ENCODE measurements around the gene SPPL3. TPM values are rescaled to one million over a fixed set of nuclear protein-coding genes. Genes with fewer than 3 reads are reported as not detected.

Gene SPPL3
- total RNA-seq, 1 donor from 2014 or later: 56.8 TPM

DNA sequence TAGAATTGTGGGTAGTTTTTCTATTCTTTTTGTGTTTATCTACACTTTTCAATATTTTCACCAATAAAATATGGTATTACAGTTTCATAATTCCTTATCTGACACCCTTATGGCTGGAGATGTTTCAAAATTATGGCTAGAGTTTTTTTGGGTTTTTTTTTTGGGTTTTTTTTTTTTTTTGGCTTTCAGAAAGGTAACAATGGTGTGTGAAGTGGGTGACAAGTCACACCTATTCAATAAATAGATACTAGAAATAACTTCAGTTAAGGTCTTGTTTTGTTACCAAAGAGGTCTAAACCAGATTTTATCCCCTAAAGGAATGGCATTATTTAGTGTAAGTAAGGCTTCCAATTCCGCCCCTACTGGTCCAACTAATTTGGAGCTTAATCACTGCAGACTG, 19.5 kb downstream of the SPPL3 start:
- Mint-ChIP-seq H3K9me3 (no peaks in the 10 kb centered on the region), H3K4me3 (no peak overlapping the region), H3K36me3 (ENCODE audit: low read depth) (no peaks in the 10 kb centered on the region), H3K4me1 (peaks cover 5% of the 10 kb centered on the region), H3K27ac (ENCODE audit: unreplicated experiment) (no peak overlapping the region), H3K27me3 (ENCODE audit: low read depth) (no peaks in the 10 kb centered on the region)
- DNase-seq (ENCODE audit: low read depth, low spot score): no peak
- TF ChIP-seq CTCF (conservative IDR thresholded peaks at IDR 0.05): no peak

DNA sequence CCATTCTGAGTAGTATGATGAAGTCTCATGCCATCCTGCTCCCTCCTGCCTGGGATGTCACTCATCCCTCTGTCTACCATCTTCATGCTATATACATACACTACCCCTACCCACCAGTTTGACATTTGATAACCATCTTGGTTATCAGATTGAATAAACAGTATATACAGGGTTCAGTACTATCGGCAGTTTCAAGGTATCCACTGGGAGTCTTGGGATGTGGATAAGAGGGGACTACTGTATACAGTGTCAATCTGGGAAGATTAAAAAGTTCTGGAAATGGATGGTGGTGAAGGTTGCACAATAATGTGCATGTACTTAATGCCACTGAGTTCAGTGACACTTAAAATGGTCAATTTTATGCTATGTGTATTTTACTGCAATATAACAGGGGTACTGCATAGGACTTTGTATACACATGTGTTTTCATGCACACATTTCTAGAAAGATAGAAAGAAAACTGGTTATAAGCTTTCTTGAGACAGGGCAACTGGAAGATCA, 22.1 kb downstream of the SPPL3 start:
- H3K4me3 Mint-ChIP-seq: no peak overlapping the region
- no peak for DNase-seq (ENCODE audit: low read depth, low spot score)
- peaks cover 5% of the 10 kb centered on the region for H3K4me1 Mint-ChIP-seq
- H3K27me3 Mint-ChIP-seq (ENCODE audit: low read depth): no peaks in the 10 kb centered on the region
- H3K9me3 Mint-ChIP-seq: no peaks in the 10 kb centered on the region
- TF ChIP-seq CTCF (conservative IDR thresholded peaks at IDR 0.05): no peak
- no peak overlapping the region for H3K27ac Mint-ChIP-seq (ENCODE audit: unreplicated experiment)
- H3K36me3 Mint-ChIP-seq (ENCODE audit: low read depth): no peaks in the 10 kb centered on the region

- no peak for TF ChIP-seq CTCF (conservative IDR thresholded peaks at IDR 0.05)
- H3K9me3 Mint-ChIP-seq: no peaks in the 10 kb centered on the region
- no peaks in the 10 kb centered on the region for H3K27me3 Mint-ChIP-seq (ENCODE audit: low read depth)
- H3K4me1 Mint-ChIP-seq: no peaks in the 10 kb centered on the region
- peaks cover 3% of the 10 kb centered on the region for H3K36me3 Mint-ChIP-seq (ENCODE audit: low read depth)
- DNase-seq (ENCODE audit: low read depth, low spot score): no peak
- no peak overlapping the region for H3K4me3 Mint-ChIP-seq
- H3K27ac Mint-ChIP-seq (ENCODE audit: unreplicated experiment): no peak overlapping the region
Observed at GRCh38 chr12:120879718-120880300, 24.3 kb downstream of the SPPL3 start.

- H3K27ac Mint-ChIP-seq (ENCODE audit: unreplicated experiment): no peak overlapping the region
- no peak overlapping the region for H3K4me3 Mint-ChIP-seq
Observed at GRCh38 chr12:120879102-120879501, 25.1 kb downstream of the SPPL3 start.

DNA sequence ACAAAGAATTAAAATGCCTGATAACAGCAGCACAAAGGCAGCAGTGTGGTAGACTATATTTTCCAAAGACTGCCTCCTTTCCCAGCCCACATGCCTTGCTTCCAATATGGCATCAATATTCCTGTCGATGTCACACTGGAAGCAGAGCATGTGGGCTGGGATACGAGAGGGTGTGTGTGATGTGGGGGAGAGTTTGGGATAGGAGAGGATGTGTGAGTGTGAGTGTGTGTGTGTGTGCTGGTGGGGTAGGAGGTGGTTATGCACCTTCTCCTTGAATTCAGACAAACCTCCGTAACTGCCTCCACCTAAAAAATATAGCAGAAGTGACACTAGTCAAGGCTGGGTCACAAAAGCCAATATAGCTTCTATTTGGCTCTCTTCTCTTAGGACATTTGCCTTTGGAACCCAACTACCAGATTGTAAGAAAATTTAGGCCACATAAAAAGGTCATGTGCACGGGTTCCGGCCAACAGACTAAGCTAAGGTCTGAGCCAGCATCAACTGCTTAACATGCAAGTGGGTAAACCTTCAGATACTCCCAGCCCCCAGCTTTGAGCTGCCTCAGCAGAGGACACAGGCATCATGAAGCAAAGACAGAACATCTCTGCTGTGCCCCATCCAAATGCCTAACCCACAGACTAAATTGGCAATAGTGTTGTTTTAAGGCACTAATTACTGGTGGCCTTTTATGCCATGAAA, 29.5 kb downstream of the SPPL3 start:
- Mint-ChIP-seq H3K27ac (ENCODE audit: unreplicated experiment) (no peak overlapping the region), H3K4me3 (no peak overlapping the region)
- no peak for DNase-seq (ENCODE audit: low read depth, low spot score)

More at GRCh38 chr12:120879102-120879501, 25.1 kb downstream of the SPPL3 start:
- no peak for TF ChIP-seq CTCF (conservative IDR thresholded peaks at IDR 0.05)
- Mint-ChIP-seq H3K27me3 (ENCODE audit: low read depth) (no peaks in the 10 kb centered on the region), H3K9me3 (no peaks in the 10 kb centered on the region), H3K4me1 (no peaks in the 10 kb centered on the region), H3K36me3 (ENCODE audit: low read depth) (peaks cover 3% of the 10 kb centered on the region)
- DNase-seq (ENCODE audit: low read depth, low spot score): no peak

More for the DNA sequence above, 29.5 kb downstream of the SPPL3 start:
- peaks cover 3% of the 10 kb centered on the region for H3K36me3 Mint-ChIP-seq (ENCODE audit: low read depth)
- H3K9me3 Mint-ChIP-seq: no peaks in the 10 kb centered on the region
- H3K4me1 Mint-ChIP-seq: peaks cover 13% of the 10 kb centered on the region
- no peaks in the 10 kb centered on the region for H3K27me3 Mint-ChIP-seq (ENCODE audit: low read depth)
- no peak for TF ChIP-seq CTCF (conservative IDR thresholded peaks at IDR 0.05)

Data from neural crest cell (in vitro differentiated cells).